A673 (cell line): ENCODE measurements around the gene ZMAT3. TPM values are rescaled to one million over a fixed set of nuclear protein-coding genes. Genes with fewer than 3 reads are reported as not detected.

Experiments used
- BruUV-seq: library from RNA; stranded (reverse); fragments of 400-500 nt; replicated peaks from 2 replicates; lab custom pipeline; 2021; lab: Mats Ljungman, UMichigan
- CTCF ChIA-PET: fragments of 300-600 bp; sonication (Branson Sonifier 250); formaldehyde crosslinking; loops from one replicate; lab custom pipeline; 2022; ENCODE audit warnings: antibody characterized with exemption; lab: Charles Lee
- POLR2A ChIA-PET: fragments of 300-600 bp; sonication (Branson Sonifier 250); formaldehyde crosslinking; loops from one replicate; lab custom pipeline; 2022; ENCODE audit warnings: antibody characterized with exemption; ENCODE audit not compliant: low non-redundant PET; lab: Charles Lee
- DNase-seq: peaks from one replicate; pipeline ENCODE4 v3.0.0-alpha.2; 2015; ENCODE audit warnings: low spot score
- H3K27ac ChIP-seq: fragments of 200-600 bp; sonication (generic); 2 replicates; pipeline ENCODE4 v1.5.1; 2016; ENCODE audit warnings: mixed run types, low read depth, mild to moderate bottlenecking, mixed read lengths, antibody characterized with exemption, low read length; ENCODE audit not compliant: poor library complexity, severe bottlenecking
- H3K27me3 ChIP-seq: fragments of 200-600 bp; sonication (generic); replicated peaks from 2 replicates; pipeline ENCODE4 v1.6.1; 2017; ENCODE audit warnings: mixed run types, low read depth, mild to moderate bottlenecking, mixed read lengths, antibody characterized with exemption, low read length; ENCODE audit not compliant: insufficient read depth, poor library complexity
- H3K36me3 ChIP-seq: fragments of 200-600 bp; sonication (generic); 2 replicates; pipeline ENCODE4 v1.6.1; 2016; ENCODE audit warnings: mixed run types, mild to moderate bottlenecking, mixed read lengths, antibody characterized with exemption, low read length; ENCODE audit not compliant: insufficient read depth, poor library complexity, severe bottlenecking
- H3K4me1 ChIP-seq: fragments of 200-600 bp; sonication (generic); 2 replicates; pipeline ENCODE4 v1.6.1; 2017; ENCODE audit warnings: mixed run types, mild to moderate bottlenecking, mixed read lengths, antibody characterized with exemption, low read length; ENCODE audit not compliant: insufficient read depth, poor library complexity, severe bottlenecking
- H3K4me3 ChIP-seq: fragments of 200-600 bp; sonication (generic); 2 replicates; pipeline ENCODE4 v1.5.1; 2016; ENCODE audit warnings: low read depth, mixed run types, mild to moderate bottlenecking, mixed read lengths, low read length; ENCODE audit not compliant: poor library complexity, severe bottlenecking
- H3K9me3 ChIP-seq: fragments of 200-600 bp; sonication (generic); 2 replicates; pipeline ENCODE4 v1.6.1; 2016; ENCODE audit warnings: mixed run types, low read depth, mild to moderate bottlenecking, mixed read lengths, antibody characterized with exemption, low read length; ENCODE audit not compliant: poor library complexity, severe bottlenecking
- CTCF ChIP-seq: fragments of 300-800, 200-600 bp; sonication (generic); conservative IDR thresholded peaks from 2 replicates; pipeline ENCODE4 v1.5.1; 2017; ENCODE audit warnings: low read depth, mild to moderate bottlenecking, antibody characterized with exemption, low read length, moderate library complexity, mixed read lengths
- EZH2 ChIP-seq: fragments of 200-600 bp; sonication (generic); IDR thresholded peaks from 2 replicates; pipeline ENCODE4 v1.6.1; 2017; ENCODE audit warnings: borderline replicate concordance, low read depth, mild to moderate bottlenecking, mixed read lengths, antibody characterized with exemption, low read length; ENCODE audit not compliant: poor library complexity, severe bottlenecking
- intact Hi-C: fragments of 100-400 bp; cut with micrococcal nuclease; formaldehyde crosslinking; loops from one replicate; pipeline ENCODE4 v1.10.0; 2022; ENCODE audit not compliant: unreplicated experiment
- total RNA-seq: library from RNA; stranded (reverse); gene quantifications from 2 replicates; pipeline ENCODE4 v1.2.3, GENCODE V29; 2021

Gene ZMAT3
- total RNA-seq, 1 experiment from 2014 or later = 8.6 TPM

GRCh38 chr3:179072100-179072438 lies 460 bp upstream of the ZMAT3 start:
- Histone ChIP-seq H3K4me1 (peaks cover 17% of the 10 kb centered on the region), H3K9me3 (no peaks in the 10 kb centered on the region), H3K36me3 (peaks cover 4% of the 10 kb centered on the region), H3K27ac (peak overlapping the region; percentile 78), H3K4me3 (peak overlapping the region; percentile 89), H3K27me3 (no peaks in the 10 kb centered on the region)
- intact Hi-C loops = no loop called here
- DNase-seq = no peak
- ChIA-PET POLR2A (no interaction called here), CTCF (no interaction called here)
- TF ChIP-seq EZH2 = no peak
- TF ChIP-seq CTCF = no peak
- no TSS peak for BruUV-seq

- H3K27ac ChIP-seq = peak overlapping the region; percentile 78
- H3K27me3 ChIP-seq = no peaks in the 10 kb centered on the region
- intact Hi-C loops = loop anchor here (2.0 kb wide), 1 partner anchor 78 kb away; the partner anchor contains the start of gene PIK3CA
- peaks cover 4% of the 10 kb centered on the region for H3K36me3 ChIP-seq
- TF ChIP-seq CTCF = no peak
- no peak for TF ChIP-seq EZH2
- no peaks in the 10 kb centered on the region for H3K9me3 ChIP-seq
- POLR2A ChIA-PET = no interaction called here
- no peak for DNase-seq
- H3K4me1 ChIP-seq = peaks cover 17% of the 10 kb centered on the region
- no TSS peak for BruUV-seq
- peak overlapping the region; percentile 89 for H3K4me3 ChIP-seq
- CTCF ChIA-PET = no interaction called here
Measured at GRCh38 chr3:179071027-179071322, 634 bp downstream of the ZMAT3 start.

- DNase-seq = no peak
- CTCF ChIA-PET = no interaction called here
- POLR2A ChIA-PET = no interaction called here
- intact Hi-C loops = loop anchor here (1.0 to 2.0 kb wide), 2 partner anchors 79 to 246 kb away; partner anchors contain the start of gene PIK3CA
- Histone ChIP-seq H3K36me3 (peaks cover 4% of the 10 kb centered on the region), H3K4me3 (no peak overlapping the region), H3K9me3 (no peaks in the 10 kb centered on the region), H3K27me3 (no peaks in the 10 kb centered on the region), H3K27ac (no peak overlapping the region), H3K4me1 (peaks cover 17% of the 10 kb centered on the region)
- TF ChIP-seq EZH2 (no peak), CTCF (no peak)
- BruUV-seq = no TSS peak
Measured at GRCh38 chr3:179069762-179070390, 1.7 kb downstream of the ZMAT3 start.
